ENCODE results near the gene DGLUCY. TPM values are rescaled to one million over a fixed set of nuclear protein-coding genes. Genes with fewer than 3 reads are reported as not detected.

The DGLUCY gene
- total and polyA plus RNA-seq, 2 of the 8 experiments (the other 6 are each of a cell fraction or from before 2014, with no cell fraction given) = 24.9 to 31.8 TPM

DNA sequence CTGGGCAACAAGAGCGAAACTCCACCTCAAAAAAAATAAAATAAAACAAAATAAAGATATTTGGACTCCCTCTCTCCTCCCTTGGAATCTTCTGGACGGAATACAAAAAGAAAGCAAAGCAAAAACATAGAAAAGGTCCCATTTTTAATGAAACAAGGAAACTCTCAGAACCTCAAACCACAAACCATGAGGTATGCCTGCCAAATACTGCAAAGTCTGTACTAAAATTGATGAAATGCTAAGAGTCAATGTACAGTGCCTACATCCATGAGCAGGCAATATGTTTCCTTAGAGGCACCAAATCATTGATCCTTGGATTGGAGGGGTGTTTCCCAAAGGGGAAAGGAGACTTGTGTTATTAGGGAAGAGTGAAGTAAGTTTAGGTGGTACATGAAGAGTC lies 45.2 kb upstream of the DGLUCY start:
- 70% methylated on average over 2 of the region's 2 CpGs; no CpG with 5 or more reads in 1 of the 2 experiments for WGBS, 2 experiments (ENCODE audit: extremely low coverage in 1 of 2, insufficient coverage in 1 of 2, insufficient read length in 1 of 2, insufficient replicate concordance in 2 of 2, low coverage in 1 of 2, low lambda C conversion rate in 2 of 2, missing lambda C conversion rate in 1 of 2)
- no peak overlapping the region for H3K14ac ChIP-seq (ENCODE audit: insufficient read length)
- H3K36me3 ChIP-seq (ENCODE audit: control insufficient read depth in 2 of 4, insufficient read depth in 4 of 4, low read length in 3 of 4) = no peaks in the 10 kb centered on the region
- no peak overlapping the region for H2BK20ac ChIP-seq (ENCODE audit: low read length)
- no peak overlapping the region for H4K91ac ChIP-seq (replicated peaks; ENCODE audit: insufficient read length, low read length)
- ChIA-PET CTCF (ENCODE audit: partially characterized antibody) (interaction anchor here (0.7 to 1.3 kb wide), 2 partner anchors 10 to 45 kb away, joined by 3 read pairs; partner anchors contain the start of gene DGLUCY), POLR2A (ENCODE audit: partially characterized antibody) (no interaction called here)
- H4K20me1 ChIP-seq (replicated peaks in 1 of 2; ENCODE audit: control insufficient read depth in 1 of 2, insufficient read depth in 2 of 2, low read length in 2 of 2) = no peaks in the 10 kb centered on the region
- H3K27me3 ChIP-seq (replicated peaks in 1 of 4; ENCODE audit: control insufficient read depth in 3 of 4, extremely low read depth in 1 of 4, insufficient read depth in 3 of 4, low read length in 3 of 4) = no peaks in the 10 kb centered on the region
- H4K8ac ChIP-seq (ENCODE audit: extremely low read depth, insufficient read depth, low read length) = no peak overlapping the region
- H2AFZ ChIP-seq (ENCODE audit: low read length) = no peak overlapping the region
- TF ChIP-seq NANOG (IDR thresholded peaks at IDR 0.05; ENCODE audit: insufficient read depth, low read depth, low read length, poor library complexity, severe bottlenecking) (no peak), TBP (IDR thresholded peaks at IDR 0.05; ENCODE audit: low read depth, low read length) (no peak), JUN (IDR thresholded peaks at IDR 0.05; ENCODE audit: low read depth, low read length) (no peak)
- TF ChIP-seq, protein P1, sequence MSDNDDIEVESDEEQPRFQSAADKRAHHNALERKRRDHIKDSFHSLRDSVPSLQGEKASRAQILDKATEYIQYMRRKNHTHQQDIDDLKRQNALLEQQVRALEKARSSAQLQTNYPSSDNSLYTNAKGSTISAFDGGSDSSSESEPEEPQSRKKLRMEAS (IDR thresholded peaks at IDR 0.05) = no peak
- no peak for FAIRE-seq
- H3K4ac ChIP-seq (replicated peaks; ENCODE audit: insufficient read length, low read depth, low read length) = no peak overlapping the region
- no peaks in the 10 kb centered on the region for H3K23me2 ChIP-seq (ENCODE audit: low read depth, low read length)
- H3K79me1 ChIP-seq (ENCODE audit: low read depth, low read length) = no peaks in the 10 kb centered on the region
- no peaks in the 10 kb centered on the region for H3K4me1 ChIP-seq (replicated peaks in 1 of 4; ENCODE audit: control insufficient read depth in 3 of 4, insufficient read depth in 4 of 4, low read length in 3 of 4)
- no peak overlapping the region for H3K9ac ChIP-seq (replicated peaks in 1 of 4; ENCODE audit: extremely low read depth in 1 of 4, low read depth in 3 of 4, low read length in 3 of 4)
- H3K56ac ChIP-seq (replicated peaks; ENCODE audit: insufficient read length, low read depth, low read length) = no peak overlapping the region
- no peak overlapping the region for H2AK5ac ChIP-seq (ENCODE audit: low read depth, low read length)
- no peak overlapping the region for H4K5ac ChIP-seq (ENCODE audit: insufficient read length, low read depth, low read length)
- no peak for DNase-seq (ENCODE audit: low read depth in 1 of 2, low spot score in 2 of 2)
- no peak overlapping the region for H2BK12ac ChIP-seq (ENCODE audit: low read depth, low read length)
- H3K4me3 ChIP-seq (ENCODE audit: extremely low read depth in 1 of 4, insufficient read depth in 2 of 4, low read depth in 3 of 4, low read length in 4 of 4) = no peak overlapping the region
- no peak overlapping the region for H2BK120ac ChIP-seq (replicated peaks; ENCODE audit: low read depth, low read length)
- no peak overlapping the region for H2BK5ac ChIP-seq (ENCODE audit: low read depth, low read length)
- H3K27ac ChIP-seq (ENCODE audit: low read depth, low read length) = no peak overlapping the region
- H3K4me2 ChIP-seq (ENCODE audit: insufficient read depth in 1 of 2, low read depth in 2 of 2, low read length in 2 of 2) = no peak overlapping the region
- H3K79me2 ChIP-seq (ENCODE audit: control insufficient read depth in 1 of 2, insufficient read depth in 2 of 2, low read length in 2 of 2) = no peaks in the 10 kb centered on the region
- H3K18ac ChIP-seq (ENCODE audit: extremely low read depth, low read length) = no peak overlapping the region
- no peaks in the 10 kb centered on the region for H3K9me3 ChIP-seq (ENCODE audit: insufficient read depth in 2 of 2, low read depth in 1 of 2, low read length in 1 of 2)
- H3K23ac ChIP-seq (ENCODE audit: insufficient read length) = no peak overlapping the region
- no peak overlapping the region for H2BK15ac ChIP-seq (ENCODE audit: low read length)
